GM21737 (cell line): ENCODE measurements around the gene CEP192.

Source experiments
- ATAC-seq: cut with Tn5 transposase; IDR thresholded peaks from one replicate; pipeline ENCODE4 v1.9.1; 2021; ENCODE audit warnings: mild to moderate bottlenecking, moderate library complexity; ENCODE audit not compliant: unreplicated experiment

The CEP192 gene

DNA sequence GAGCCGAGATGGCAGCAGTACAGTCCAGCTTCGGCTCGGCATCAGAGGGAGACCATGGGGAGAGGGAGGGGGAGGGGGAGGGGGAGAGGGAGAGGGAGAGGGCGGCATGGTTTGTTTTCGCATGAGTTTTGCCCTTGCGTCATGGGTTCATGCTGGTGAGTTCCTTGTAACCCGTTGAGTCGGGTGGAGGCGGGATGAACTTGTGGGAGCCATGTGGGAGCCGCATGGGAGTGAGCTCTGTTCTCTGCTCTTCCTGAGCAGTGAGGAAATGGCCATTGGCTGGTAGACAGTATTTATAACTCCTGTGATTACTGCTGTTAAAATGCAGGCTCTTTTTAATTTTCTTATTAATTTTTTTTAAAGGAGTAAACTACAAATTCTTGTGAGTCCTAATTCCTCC, 108.0 kb downstream of the CEP192 start:
- ATAC-seq: no peak

DNA sequence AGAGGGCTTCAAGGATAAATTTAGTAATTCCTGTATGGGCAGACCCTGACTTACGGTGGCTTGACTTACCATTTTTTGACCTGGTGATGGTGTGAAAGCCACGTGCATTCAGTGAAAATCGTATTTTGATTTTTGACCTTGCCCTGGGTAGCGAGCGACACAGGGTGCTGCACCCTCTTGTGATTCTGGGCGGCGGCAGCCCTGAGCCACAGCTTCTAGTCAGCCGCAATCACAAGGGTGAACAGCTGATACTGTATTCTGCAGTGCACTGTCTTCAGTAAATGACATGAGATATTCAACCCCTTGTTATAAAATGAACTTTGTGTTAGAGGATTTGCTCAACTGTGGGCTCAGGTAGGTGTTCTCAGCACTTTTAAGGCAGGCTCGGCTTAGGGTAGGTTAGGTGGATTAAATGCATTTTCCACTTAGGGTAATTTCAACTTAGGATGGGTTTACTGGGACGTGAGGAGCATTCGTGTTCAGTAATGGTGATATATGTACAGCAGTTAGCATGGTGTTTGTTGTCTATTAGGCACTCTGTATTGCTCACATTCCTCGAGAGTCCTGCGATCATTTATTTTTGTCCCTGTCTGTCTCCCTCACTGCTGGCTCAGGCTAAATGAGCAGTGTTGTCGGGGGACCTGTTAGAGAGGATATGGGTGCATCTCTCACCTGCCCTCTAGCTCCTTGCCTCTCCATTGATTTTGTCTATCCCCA, 109.9 kb downstream of the CEP192 start:
- ATAC-seq: no peak

DNA sequence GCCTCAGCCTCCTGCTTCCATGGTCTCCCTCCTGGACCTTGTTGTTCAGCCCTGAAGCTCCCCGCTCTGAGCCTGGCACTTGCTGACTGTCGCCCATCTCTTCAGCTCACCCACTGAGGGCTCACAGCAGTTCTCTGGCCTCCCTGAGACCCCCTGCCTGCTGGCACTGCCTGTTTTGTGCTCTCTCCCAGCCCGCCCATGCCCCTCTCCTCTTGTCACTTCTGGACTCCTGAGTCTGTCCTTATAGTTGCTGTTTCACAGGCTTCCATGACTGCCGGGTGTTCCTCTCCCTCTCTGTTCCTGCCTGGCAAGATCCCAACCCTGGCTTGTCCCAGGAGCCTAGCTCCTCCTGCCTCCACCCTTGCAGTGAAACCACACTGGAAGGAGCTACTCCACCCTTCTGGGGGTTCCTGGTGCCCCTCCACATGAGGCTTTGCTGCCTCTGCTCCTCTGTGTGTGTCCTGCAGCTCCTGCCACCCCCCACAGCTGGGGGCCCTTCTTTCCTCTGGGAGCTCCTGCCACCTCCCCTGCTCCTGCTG, 110.6 kb downstream of the CEP192 start:
- ATAC-seq: no peak

DNA sequence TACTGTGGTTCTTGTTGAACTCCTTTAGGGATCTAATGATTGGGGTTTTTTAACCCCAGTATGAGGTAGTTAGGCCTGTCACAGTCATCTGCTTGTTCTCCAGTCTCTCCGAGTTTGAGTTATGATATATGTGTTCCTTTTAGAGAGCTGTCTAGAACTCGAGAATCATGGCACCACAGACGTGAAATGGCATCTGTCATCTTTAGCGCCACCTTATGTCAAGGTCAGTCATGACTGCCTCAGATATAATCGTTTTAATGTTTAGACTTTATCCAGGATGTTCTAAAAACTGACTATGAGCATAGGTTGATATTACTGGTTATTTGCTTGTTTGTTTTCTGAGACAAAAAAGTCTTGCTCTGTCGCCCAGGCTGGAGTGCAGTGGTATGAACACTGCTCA, 112.2 kb downstream of the CEP192 start:
- ATAC-seq: no peak

DNA sequence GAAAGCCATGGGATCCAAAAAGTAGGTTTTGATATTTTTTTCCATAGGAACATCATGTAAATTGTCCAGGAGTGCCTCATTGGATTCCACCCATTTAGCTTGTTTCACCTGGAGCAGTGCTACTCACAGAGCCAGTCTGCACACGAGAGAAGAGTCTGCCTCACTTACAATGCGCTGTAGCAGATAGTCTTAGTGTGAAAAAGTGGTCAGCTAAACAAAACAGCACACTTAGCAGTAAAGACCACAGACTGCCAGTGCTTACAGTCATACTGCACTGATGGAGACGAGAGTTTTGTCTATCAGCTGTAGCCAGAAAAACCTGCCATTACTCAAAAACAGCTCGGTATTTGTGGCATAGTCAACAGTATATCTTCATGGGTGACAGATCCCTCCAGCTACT, 113.9 kb downstream of the CEP192 start:
- no peak for ATAC-seq

DNA sequence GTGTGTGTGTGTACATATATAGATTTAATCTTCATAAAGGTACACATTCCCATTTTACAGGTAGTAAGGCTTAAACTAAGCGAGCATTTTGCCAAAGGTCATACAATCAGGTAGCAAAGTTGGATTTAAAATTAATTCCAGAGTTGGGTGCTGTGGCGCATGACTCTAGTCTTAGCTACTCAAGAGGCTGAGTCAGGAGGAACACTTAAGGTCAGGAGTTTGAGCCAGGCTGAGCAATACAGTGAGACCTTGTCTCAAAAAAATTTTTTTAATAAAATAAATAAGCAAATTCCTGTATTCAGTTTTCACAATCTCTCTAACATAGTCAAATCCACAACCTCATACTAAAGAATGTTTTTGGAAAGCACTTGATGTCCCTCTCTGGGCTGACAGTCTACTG, 115.9 kb downstream of the CEP192 start:
- ATAC-seq: no peak

DNA sequence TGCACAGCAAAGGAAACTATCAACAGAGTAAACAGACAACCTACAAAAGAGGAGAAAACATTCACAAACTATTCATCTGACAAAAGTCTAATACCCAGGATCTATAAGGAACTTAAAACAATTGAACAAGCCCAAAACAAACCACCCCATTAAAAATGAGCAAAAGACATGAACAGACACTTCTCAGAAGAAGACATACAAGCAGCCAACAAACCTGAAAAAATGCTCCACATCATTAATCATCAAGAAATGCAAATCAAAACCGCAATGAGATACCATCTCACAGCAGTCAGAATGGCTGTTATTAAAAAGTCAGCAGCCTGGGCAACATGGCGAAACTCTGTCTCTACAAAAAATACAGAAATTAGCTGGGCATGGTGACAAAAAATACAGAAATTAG, 117.2 kb downstream of the CEP192 start:
- ATAC-seq: no peak

DNA sequence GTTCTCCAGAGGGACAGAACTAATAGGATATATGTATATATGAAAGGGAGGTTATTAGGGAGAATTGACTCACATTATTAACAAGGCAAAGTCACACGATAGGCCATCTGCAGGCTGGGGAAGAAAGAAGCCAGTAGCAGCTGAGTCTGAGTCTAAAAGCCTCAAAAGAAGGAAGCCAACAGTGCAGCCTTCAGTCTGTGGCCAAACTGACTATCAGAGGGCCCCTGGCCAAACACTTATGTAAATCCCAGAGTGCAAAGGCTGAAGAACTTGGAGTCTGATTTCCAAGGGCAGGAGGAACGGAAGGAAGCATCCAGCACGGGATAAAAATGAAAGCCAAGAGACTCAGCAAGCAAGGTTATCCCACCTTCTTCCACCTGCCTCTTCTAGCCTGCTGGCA, 119.4 kb downstream of the CEP192 start:
- ATAC-seq: no peak

DNA sequence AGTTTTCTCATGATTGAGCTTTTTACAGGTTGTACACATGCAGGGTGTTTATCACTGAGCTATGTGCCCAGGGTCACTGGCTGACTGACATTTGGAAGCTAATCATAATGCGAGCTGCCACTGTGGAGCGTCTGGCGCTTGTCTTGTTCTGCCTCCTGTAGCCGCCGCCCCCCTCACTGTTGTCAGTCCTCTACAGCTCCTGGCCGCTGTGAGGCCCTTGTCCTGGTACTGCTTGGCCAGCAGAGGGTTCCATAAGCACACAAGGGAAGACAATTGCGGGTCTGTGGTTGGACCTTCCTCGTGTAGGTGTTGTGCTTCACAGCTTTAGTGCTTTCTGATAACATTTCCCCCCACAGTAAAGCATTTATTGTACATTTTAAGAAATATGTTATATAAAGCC, 121.8 kb downstream of the CEP192 start:
- no peak for ATAC-seq

DNA sequence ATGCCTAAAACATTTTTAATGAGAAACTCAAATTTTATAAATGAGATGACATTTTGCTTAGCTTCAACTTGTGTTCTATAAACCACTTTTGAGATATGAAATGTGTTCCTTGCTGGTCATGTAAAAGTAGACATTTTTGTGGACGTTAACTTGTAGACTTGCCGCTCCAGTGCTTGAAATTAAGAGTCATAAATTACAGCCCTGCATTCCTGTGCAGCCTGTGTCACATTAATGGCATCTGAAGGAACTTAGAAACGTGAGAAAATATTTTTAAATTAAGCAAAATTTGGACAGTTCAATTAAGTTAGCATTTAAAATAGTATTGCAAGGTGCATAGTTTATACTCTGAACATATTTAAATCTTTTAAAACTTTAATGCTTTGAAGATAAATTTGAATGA, 129.1 kb downstream of the CEP192 start:
- no peak for ATAC-seq

DNA sequence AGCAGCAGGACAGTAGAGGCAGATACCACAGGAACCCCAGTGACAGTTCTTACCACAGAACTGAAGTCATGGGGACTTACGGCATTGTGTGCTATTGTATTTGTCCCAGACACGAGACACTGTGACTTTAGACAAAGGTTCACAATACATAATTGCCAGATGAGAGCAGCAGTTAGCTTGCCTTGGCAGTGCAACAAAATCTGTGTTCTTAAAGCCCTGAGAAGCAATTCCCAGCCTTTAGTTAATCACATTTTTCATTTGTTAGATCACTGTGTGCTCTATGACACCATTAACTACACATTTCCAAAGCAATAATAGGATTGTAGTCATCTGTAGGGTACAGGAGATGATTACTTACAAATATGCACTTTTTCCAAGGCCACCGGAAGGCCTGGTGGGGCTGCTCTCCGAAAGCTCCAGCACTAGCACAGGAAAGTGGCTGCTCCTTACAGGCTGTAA, 129.8 kb downstream of the CEP192 start:
- no peak for ATAC-seq

DNA sequence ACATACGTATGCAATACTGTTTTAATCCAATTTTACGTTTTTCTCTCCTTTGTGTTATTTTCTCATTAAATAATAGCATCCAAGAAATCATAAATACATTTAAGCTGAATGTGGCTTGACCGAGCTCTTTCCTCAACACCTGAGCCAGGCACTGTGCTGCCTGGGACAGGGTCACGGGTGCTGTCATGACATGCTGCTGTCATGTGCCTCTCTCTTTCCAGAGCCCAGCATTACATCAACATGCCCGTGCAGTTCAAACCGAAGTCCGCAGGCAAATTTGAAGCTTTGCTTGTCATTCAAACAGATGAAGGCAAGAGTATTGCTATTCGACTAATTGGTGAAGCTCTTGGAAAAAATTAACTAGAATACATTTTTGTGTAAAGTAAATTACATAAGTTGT, 133.2 kb downstream of the CEP192 start:
- ATAC-seq: no peak

DNA sequence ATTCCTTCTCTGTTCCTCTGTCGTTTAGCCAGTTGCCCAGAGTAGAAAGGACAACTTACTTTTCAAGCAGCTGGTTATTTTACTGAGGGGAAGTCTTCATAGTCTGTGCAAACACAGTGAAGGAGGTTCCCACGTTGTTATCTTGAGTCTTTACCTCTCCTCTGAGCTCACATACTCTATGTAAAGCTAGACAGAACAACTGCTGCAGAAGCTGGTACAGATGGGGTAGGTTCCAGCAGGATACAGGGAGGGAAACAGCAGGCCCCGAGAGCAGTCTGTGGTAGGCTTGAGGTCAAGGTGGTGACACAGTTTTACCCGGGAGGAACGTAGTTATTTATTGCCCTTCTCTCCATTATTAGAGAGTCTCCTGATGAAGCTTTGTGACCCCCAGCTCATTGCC, 134.0 kb downstream of the CEP192 start:
- ATAC-seq: no peak

DNA sequence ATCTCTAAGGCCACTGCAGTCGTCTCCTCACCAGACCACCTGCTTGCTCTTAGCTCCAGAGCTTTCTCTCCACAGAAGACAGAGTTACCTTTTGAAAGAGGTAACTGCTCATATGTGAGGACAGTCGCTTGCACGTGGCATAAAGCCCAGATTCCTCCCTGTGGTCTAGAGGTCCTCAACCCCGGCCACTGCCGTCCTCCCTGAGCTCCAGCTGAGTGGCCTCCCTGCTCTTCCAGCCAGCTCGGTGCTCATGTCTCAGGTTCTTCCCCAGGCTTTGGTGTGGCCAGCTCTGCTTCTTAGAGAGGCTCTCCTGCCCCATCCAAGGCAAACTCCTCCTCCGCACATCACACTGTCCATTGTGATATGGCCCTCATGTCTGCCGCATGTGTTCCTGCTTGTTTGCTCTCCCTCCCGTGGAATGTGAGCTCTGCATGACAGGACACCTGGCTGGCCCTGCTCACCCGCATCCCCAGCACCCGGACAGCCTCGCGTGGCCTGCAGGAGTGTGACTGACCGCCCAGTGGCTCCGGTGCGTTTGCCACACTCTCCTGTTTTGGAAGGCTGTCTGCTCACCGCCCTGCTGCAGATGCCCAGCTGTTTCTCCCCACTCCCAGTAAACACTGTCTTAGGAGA, 135.9 kb downstream of the CEP192 start:
- no peak for ATAC-seq

DNA sequence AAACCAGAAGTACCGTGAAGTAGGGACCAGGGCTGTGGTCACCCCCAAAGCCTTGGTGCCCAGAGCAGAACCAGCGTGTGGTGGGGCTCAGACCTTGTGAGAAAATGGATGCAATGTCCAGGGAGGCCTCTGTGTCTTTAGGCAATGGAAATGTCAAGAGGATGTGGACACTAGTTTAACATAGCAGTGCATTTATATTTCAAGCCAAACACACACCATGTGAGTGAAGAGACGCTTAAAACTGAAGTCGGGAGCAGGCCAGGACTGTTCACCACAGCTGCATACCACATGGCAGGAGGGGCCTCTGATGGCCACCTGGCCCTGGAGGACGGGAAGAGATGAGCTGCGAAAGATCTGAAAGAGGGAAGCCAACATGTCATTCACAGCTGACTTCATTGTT, 140.1 kb downstream of the CEP192 start:
- no peak for ATAC-seq

DNA sequence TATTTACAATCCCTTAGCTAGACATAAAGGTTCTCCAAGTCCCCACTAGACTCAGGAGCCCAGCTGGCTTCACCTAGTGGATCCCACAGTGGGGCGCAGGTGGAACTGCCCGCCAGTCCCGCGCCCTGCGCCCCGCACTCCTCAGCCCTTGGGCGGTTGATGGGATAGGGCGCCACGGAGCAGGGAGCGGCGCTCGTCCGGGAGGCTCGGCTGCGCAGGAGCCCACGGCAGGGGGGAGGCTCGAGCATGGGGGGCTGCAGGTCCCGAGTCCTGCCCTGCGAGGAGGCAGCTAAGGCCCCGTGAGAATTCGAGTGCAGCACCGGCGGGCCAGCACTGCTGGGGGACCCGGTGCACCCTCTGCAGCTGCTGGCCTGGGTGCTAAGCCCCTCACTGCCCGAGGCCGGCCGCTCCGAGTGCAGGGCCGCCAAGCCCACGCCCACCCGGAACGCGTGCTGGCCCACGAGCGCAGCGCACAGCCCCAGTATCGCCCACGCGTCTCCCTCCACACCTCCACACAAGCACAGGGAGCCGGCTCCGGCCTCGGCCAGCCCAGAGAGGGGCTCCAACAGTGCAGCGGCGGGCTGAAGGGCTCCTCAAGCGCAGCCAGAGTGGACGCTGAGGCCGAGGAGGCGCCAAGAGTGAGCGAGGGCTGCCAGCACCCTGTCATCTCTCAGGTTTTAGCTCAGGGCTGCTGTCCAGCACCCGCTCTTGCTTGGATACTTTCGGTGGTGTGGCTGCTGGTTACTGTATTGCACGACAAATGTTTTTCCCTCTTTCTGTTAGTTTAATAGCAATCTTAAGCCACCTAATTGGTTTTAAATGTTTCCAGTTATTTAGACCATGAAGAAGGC, 143.6 kb downstream of the CEP192 start:
- no peak for ATAC-seq

DNA sequence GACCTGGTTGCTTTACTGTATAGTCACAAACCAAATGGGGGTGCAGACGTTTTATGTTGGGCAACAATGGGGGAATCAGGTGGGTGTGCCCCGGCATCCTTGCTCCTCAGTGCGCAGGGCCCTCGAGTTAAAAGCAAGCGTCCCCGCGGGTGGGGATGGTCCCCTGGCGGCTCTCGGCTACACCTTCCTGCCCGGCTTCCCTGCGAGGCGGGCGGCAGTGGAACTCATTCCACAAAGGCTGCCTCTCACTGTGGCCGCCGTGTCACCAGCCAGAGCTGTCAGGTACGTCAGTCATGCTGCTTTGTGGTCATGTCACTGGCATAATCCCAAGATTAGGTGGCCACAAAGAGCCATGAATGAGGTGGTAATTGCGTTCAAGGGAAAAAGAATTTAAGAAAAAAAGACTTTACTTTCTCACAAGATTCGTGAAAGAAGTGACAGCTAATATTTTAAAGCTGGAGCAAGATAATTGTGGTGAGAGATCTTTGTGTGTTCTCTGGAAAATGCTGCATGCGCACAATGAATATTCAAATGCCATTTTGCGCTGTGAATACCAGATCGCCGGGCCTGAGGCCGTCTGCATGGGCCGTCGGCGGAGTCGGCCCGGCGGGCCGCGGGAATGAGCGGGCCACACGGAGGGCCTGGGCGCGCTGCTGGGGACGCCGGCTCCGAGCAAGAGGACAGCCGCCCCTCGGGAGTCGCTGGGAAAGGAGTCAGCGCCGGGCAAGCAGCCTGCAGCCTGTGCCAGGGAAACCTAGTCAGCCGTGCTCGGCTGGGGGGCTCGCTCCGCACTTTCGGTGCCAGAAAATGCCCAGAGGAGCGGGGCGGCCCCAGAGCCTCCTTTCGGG, 145.1 kb downstream of the CEP192 start:
- peak; percentile 4 for ATAC-seq

DNA sequence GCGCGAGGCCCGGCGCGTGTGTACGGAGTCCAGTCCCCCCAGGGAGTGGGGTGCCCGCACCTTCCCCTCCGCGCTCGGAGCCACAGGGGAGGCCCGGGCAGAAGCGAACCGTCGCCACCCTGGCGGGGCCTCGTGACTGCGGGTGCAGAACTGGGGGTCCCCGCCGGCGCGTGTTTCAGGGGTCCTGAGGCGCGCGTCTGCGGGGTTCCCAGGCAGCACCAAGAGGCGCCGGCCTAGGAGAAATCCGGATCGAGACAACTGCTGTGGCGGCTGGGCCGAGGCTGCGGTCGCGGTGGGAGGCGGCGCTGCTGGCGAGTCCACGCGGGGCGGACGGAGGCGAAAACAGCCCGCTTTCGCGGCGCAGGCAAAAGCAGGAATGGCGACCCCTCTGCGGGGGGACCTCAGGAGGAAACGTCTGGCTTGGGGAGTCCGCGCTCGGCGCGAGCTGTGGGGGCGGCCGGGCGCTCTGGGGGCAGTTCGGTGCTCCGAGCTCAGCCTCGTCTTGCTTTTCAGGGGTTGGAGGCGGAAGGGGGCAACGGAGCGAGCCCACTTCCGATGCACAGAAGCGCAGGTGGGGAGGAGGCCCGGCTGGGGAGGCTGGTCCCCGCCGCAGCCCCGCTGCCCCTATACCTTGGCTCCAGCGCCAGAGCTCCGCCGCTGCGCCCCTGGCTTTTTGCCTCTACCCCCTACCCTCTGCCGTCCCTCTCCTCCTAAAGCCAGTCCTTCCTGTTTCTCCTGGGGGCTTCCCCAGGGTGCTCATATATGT, 145.9 kb downstream of the CEP192 start:
- peak; percentile 28 for ATAC-seq

DNA sequence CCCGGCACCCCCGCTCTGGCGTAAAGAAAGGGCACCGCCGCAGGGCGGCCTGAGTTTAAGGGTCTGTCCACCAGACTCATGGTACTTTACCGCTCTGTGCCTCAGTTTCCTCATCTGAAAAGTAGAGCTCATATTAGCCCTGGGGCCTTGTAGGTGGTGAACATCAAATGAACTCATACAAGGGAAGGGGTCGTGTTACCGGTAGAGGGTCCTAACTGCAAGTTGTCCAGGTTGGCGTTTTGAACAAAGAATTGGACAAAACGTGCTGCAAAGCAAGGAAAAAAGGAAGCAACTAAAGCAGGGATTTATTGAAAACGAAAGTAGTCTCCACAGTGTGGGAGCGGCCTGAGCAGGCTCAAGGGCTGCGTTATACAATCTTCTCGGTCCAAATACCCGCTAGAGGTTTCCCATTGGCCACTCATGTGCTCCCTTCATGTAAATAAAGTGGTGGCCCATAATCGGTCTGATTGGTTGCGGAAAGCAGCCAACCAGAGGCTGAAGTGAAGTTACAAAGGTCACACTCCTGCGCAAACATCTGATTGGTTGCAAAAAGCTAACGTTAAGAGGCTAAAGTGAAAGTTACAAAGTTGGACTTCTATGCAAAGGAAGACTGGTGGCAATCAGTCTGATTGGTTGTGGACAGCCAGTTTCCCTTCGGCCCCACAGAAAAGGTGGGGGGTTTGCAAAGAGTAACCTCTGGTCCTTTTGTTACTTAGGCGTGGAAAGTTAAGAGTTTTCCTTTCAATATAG, 146.7 kb downstream of the CEP192 start:
- ATAC-seq: peak; percentile 55
